Activated CD8-positive, alpha-beta memory T cell treated with anti-CD3 and anti-CD28 coated beads for 36 hours (primary cell): ENCODE measurements around the gene LRRC18. TPM values are rescaled to one million over a fixed set of nuclear protein-coding genes. Genes with fewer than 3 reads are reported as not detected.

Source experiments
- CTCF ChIA-PET: fragments of 350-600 bp; sonication (Branson Sonifier 250); formaldehyde crosslinking; loops from one replicate; lab custom pipeline; 2021; ENCODE audit warnings: antibody characterized with exemption; lab: Charles Lee
- POLR2A ChIA-PET: fragments of 350-600 bp; sonication (Branson Sonifier 250); formaldehyde crosslinking; loops from one replicate; lab custom pipeline; 2021; ENCODE audit warnings: antibody characterized with exemption; lab: Charles Lee
- total RNA-seq, 2 experiments: library from RNA; stranded (reverse); gene quantifications; one replicate each; pipeline ENCODE4 v1.2.3, GENCODE V29; 2021

LRRC18 gene
- not detected for total RNA-seq

DNA sequence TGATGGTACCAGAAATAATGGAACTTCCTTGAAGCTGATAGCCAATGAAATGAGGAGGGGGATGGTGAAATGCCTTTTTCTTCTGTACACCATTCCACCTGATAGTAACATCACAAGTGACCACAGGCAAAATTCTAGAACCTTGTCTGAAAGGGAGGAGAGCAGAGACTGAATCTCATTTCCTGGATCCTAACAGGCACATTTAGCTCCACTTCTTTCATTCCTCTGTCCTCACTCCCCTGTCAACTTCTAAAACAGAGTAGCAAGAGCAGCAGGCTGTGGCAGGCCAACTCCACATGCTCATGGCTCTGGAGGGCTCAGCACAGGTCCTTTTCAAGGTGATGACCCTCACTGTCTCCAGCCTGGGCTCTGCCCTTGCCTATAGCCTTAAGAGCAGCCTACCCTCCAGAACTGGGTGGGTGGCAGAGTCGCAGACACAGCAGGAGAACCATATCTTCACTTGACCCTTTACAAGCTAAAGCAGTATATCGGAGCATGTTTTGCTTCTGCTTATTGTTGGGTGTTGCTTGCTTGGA lies at the start of gene LRRC18:
Gene LRRC18, minus strand, starts transcription at position 51 of the 536 bp plus-strand sequence. CDS start 25,685 bp downstream, outside the sequence.
- POLR2A ChIA-PET: no interaction called here
- CTCF ChIA-PET: no interaction called here

DNA sequence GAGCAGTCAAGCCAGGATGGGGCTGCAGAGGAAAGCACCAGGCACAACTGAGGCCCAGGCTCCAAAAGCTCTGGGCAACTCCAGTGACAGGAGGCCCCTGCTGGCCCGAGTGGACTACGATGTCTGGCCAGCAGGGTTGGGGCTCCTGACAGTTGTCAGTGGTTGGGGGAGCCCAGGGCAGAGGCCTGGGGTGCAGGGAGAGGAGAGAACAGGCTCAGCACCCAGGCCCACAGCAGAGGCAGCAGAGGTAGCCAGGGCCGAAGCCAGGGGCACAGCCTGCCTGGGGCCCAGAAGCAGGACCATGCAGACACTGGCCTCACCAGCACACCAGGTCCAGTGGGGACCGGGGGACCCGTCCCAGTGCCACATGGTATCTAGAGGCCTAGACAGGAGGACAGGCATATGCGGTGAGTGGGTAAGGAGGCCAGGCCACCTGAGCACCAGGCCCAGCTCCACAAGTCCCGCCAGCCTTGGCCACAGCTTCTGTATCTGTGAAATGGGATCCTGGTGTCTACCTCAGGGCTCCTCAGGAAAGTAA lies 46.0 kb upstream of the LRRC18 start:
- POLR2A ChIA-PET: no interaction called here
- CTCF ChIA-PET: no interaction called here

DNA sequence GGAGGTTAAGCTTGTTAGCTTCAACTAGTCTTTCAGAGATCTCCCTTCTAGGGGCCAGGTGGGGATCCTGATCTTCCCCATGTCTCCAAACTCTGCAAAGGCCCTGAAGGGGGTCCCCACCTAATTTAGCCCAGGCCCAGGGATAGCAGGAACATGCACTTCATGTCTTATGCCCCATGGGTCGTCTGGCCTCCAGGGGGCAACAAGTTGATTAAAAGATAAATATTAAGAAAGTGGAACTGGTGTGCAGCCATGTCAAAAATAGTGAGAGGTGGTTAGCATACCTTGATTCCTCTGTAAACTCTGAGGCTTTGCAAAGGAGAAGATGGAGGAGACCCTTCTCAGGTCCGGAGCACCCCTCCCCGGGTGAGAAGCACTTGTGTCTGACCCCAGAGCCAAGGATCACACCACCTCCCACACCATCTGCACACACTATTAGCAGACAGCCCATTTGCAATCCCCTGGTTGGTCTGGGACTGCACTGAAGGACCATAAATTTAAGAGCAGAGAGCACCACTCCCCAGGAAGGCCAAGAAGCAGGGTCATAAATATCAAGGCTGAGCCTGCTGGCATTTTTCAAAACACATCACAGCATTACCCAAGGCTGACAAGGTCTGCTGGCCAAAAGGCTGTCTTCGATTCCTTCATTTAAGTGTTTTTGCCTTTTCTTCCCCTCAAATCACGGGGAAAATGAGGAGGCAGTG lies 44.2 kb upstream of the LRRC18 start:
- CTCF ChIA-PET: no interaction called here
- POLR2A ChIA-PET: no interaction called here

DNA sequence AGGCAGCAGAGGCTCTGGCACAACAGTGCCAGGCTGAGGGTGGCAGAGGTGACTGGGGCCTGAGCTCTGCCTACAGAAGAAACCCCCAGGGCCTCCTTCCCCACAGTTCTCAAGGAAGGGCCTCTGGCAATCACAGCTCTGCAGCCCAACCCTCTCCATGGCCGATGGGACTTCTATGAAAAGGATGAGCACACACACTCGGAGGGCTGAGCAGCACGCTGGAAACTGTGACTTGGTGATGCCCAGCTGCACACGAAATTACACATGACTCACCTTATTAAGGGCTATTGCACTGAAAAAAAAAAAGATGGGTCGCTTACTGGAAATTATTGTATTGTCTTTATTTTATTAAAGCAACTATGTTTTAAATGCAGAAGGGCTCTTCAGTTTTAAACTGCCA lies 42.9 kb upstream of the LRRC18 start:
- POLR2A ChIA-PET: no interaction called here
- CTCF ChIA-PET: no interaction called here

DNA sequence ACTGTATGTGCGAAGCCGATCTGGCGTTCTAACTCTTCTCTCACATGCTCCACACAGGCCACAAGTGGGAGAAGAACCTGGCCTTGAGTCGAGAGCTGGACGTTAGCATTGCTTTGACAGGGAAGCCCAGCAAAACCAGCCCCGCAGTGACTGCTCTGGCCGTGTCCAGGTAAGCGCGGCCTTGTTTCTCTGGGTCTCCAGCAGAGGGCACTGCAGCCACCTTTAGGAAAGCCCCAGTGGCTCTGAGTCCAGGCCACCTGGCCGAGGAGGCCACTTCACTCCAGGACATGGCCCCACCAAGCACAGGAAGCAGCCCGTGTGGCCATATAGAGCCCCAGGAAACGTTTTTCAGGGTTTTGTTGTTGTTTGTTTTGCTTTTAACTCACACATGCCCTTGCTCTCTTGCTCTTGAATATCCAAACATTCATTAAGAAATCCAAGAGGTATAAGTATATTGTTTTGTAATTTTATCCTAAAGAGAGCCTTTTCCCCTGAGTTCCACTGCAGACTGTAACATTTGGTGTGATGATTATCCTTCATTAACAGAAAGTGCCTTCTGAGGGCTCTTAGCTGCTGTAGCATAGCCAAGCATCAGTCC lies 41.8 kb upstream of the LRRC18 start:
- POLR2A ChIA-PET: no interaction called here
- CTCF ChIA-PET: no interaction called here

DNA sequence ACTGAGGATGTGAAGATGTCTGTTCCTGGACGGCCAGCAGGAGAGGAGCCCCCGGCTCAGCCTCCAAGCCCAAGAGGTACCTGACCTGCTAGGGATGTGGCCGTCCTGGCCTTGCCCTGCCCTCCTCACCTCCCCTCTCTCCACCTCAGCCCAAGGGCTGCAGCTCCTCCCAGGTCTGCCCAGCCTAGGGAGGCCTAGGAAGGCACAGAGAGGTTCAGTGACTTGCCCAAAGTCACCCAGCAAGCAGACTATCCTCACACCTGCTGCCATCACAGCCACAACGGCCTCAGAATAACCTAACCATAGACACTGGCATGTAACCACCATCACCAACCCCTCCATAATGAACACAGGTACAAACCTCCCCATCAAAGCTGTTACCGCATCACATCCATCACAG lies 38.7 kb upstream of the LRRC18 start:
- CTCF ChIA-PET: no interaction called here

DNA sequence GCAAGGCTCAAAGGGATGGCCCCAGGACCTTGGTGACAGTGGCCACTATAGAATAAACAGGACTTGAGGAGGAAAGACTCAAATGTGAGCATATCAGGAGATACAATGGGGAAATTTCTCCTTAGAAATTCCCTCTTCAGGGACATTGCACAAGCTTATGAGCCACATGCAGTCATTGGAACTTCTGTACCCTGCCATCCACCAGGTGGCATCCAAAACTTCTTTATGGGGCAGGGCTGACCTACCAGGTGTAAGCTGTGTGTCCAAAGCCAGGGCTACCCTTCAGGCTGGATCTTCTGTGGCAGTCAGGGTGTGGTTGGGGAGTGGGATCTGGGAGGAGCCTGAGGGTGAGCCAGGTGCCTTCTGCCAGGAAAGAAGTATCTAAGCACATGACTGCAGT lies 36.6 kb upstream of the LRRC18 start:
- CTCF ChIA-PET: interaction anchor here (0.7 kb wide), 1 partner anchor 532 kb away, joined by 3 read pairs; no protein-coding TSS in a partner anchor
- POLR2A ChIA-PET: no interaction called here

More for the DNA sequence above, 38.7 kb upstream of the LRRC18 start:
- POLR2A ChIA-PET: no interaction called here

DNA sequence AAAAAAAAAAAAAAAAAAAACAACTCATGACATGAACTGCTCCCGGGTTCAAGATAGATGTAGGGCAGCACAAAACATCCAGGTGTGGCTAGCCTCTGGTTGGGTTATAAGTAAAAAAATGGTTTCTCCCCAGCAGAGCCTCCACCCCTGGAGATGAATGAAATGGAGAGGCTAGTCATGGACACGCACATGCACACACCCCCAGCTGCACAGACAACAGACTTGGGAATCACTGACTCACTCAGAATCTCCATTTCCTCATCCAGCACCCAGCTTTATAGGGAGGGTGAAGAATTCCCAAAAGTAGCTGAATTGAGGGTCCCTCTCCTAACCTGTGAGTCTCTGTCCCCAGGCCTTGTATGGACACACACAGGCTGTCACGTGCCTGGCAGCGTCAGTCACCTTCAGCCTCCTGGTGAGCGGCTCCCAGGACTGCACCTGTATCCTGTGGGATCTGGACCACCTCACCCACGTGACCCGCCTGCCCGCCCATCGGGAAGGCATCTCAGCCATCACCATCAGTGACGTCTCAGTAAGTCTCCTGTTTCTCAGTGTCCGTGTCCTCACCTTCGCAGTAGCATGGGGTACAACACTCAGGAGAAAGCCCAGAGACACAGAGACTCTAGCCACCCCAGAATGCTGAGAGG lies 35.0 kb upstream of the LRRC18 start:
- CTCF ChIA-PET: no interaction called here
- POLR2A ChIA-PET: no interaction called here

DNA sequence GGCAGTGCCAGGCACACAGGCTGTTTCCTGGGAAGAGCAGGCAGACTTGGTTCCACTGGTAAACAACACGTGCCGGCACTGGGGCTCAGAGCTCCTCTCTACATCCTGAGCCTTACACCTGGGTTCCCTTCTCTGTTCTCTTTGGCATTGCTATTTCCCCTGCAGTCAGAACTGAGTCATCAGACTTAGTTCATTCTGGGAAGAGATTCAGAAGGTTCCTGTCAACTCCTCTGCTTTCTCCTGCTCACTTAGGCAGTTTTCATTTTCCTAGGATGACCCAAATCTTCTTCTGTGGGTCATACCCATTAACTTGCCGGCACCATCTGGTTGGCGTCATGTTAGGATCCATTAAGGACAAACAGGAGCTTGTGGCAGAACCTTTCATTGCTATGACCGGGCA lies 33.4 kb upstream of the LRRC18 start:
- ChIA-PET CTCF (no interaction called here), POLR2A (no interaction called here)

DNA sequence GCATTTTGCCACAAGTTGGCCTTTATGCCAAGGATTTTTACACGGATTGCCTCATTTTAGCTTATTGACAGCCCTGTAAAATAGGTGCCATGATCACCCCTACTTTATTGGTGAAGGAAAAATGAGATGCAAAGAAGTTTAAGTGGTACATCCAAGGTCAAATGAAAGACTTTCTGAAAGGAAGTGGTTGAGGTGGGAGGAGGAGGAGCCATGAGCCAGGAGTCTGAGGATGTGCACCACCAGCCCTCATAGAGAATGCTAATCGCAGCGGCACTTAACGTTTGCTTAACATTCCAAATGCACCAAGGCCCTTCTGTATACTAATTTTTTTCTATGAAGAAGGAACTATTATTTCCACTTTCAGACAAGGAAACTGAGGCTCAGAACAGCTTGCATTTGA lies 31.0 kb upstream of the LRRC18 start:
- ChIA-PET CTCF (no interaction called here), POLR2A (no interaction called here)

DNA sequence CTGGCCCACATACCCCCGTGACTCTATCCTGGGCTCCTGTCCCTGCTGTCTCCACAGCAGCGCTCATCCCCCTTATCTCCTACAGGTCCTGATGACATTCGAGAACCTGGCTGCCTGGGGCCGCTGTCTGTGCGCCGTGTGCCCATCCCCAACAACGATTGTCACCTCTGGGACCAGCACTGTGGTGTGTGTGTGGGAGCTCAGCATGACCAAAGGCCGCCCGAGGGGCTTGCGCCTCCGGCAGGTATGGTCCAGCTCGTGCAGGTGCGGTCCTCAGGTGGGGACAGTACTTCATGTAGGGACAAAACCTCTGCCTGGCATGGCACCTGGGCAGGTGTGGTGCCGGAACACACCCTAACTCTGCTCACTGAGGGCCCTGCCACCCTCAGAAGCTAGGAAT lies 30.4 kb upstream of the LRRC18 start:
- ChIA-PET CTCF (no interaction called here), POLR2A (no interaction called here)

DNA sequence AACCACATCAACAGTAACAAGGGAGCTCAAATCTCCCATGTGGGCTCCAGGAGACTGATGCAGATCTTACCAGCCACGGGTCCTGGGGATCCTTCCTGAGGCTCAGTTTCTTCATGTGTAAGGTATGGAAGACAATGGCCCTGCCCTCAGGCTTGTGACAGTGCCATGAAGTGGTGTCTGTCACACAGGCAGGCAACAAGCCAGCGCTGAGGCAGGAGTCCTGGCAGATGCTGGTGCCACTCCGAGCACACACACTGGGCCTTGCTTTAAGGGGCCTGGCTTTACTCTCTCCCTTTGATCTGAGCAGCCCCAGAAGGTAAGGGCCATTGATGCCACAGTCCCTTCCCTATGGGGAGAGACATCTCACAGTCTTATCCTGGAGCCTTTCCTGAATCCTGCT lies 28.4 kb upstream of the LRRC18 start:
- ChIA-PET POLR2A (no interaction called here), CTCF (no interaction called here)

DNA sequence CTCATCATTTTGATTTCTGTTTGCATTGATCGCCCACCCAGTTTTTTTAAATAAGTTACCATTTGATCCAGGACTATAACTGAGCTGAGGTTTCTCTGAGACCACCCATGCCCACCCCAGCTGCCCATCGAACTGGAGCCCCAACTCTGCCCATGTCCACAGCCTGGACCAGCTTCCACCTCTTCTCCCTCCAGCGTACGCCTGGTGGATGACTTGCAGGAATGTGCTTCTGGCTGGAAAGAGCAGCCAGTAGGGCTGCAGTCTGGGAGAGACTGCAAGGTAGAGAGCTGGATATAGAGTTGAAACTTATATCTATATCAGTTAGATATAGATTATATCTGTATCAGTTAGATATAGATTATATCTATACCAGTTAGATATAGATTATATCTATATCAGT lies 25.8 kb upstream of the LRRC18 start:
- ChIA-PET POLR2A (no interaction called here), CTCF (no interaction called here)

DNA sequence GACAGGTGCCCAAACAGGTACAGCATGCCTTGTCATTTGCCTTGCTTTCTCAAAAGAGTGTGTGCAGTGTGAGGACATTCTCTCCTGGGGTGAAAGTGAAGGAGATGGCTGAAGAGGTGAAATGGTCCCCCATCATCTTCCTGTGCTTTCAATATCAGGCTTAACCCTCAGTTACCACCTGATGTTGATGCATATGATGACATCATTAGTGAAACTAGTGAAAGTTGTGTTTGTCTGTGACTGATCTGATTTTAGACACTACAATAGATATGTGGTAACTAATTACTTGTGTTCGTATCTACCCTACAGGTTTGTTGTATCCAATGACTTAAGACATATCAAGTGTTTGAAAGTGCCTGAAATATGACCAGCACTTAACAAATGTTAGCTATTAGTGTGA lies 24.4 kb upstream of the LRRC18 start:
- CTCF ChIA-PET: no interaction called here
- POLR2A ChIA-PET: no interaction called here

DNA sequence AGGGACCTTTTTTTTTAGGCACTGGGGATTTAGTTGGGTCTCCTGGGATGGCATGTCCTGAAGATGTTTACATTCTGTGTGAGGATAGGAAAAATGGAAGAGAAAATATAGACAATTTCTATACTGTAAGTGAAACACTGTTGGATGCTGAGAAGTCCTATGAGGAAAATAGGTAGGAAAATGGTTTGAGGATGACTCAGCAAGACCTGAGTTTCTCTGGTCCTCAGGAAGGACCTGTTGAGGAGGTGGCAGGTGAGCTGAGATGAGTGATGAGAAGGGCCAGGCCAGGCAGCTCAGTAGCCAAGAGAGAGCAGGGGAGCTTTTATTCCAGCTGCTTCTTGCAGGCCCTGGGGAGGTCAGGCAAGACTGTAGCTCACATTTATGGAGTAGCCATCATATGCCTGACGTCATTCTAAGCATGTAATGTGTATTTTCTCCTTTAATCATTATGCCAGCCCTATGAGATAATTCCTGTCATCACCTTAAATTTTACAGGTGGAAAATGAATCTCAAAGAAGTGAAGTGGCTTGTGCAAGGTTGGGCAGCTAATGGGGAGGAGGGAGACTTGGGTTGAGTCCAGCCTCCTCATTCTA lies 19.1 kb upstream of the LRRC18 start:
- CTCF ChIA-PET: no interaction called here
- POLR2A ChIA-PET: no interaction called here

DNA sequence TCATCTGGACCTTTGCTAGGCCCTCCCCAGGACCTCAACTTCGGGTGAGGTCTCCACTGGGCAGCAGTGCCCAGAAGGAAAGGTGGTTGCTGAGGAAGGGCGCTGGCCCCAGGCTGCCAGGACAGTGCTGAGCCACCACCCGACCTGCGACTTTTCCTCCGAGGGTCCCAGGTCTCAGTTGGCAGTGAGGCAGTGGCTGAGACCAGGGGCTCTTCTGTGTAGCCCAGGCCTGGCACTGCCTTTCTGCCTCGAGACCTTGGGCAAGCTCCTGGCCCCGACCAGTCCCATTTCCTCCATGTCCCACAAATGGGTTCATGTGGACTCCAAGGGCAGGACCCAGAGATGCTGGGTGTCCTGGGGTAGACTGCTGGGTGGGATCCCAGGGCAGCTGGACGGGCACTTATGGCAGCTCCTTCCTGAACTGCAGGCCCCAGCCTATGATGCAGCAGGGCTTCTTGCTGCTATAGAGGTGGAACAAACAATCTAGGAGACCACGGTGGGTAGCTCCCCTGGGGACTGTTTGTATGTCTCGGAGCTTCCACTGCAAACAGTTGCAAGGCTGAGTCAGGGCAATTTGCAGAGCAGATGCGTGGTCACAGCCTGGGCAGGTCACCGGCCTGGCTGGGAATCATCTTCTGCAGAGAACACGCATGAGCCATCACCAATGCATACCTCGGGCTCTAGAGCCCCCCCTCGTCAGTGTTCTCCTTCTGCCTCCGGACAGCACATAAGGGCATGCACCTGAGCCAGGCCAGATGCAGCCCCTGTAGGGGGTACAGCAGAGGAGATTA lies 17.9 kb upstream of the LRRC18 start:
- POLR2A ChIA-PET: no interaction called here
- CTCF ChIA-PET: no interaction called here

DNA sequence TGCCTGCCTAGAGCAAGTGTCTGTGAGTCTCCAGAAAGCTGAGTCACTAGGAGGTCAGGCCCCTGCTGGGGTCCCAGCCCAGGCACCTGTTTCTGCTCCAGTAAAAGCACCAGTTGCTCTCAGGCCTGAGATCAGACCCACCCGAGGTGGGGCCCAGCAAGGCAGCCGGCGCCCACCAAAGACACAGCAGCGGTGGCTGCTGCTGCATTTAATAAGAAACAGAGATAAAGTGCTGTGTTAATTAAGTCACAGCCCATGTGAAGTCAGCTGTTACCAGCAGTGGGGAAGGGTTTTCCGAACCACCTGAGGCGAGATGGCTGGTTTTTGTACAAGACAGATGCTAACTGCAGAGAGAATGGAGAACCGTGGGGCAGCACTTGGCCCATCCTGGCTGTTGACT lies 12.1 kb upstream of the LRRC18 start:
- CTCF ChIA-PET: no interaction called here
- POLR2A ChIA-PET: no interaction called here

DNA sequence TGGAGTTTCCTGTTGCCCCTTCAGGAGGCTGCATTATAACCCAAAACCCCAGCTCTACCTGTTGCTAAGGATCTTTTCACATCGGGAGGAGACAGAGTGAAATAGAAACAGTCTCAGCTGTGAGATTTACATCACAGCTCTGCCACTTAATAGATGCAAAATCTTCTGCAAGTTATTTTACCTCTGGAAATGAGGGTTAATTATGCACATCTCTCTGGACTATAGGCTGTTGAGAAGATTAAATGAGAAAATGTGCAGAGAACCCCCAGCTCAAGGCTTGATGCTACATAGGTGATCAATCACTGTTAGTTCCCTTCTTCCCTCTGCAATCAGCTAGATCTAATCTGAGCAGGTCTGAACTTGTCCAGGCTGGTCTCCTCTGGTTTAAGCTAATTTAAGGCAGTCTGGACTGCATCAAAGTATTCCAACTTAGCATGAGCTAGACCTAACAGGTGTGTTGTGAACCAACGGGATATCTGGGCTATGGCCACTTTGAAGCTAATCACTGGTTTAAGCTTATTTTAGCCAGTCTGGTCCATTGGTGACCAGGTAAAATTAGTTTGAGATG lies 8.9 kb upstream of the LRRC18 start:
- ChIA-PET CTCF (no interaction called here), POLR2A (no interaction called here)
